Measurements from ENCODE around the gene TIPIN. TPM values are rescaled to one million over a fixed set of nuclear protein-coding genes. Genes with fewer than 3 reads are reported as not detected.

The TIPIN gene
- polyA plus RNA-seq, 1 of the 3 experiments (the other 2 are of a cell fraction) = 5.7 TPM

DNA sequence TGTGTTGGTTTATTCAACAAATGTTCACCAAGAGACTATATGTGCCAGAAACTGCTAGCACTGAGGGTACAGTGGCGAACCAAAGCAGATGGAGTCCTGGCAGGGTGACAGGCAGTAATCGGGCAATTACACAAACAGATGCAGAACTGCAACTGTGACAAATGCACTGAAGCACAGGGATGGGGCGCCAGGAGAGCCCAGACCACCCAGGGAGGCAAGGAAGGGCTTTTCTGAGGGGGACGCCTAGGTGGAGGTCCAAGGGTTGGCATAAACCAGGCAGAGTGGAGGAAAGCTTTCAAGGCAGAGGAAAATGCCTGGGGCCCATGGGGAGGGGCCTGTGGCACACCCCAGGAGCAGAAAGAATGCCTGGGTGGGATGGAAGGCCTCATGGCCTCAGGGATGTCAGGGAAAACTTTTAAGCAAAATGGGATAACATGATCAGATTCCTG is 57.7 kb downstream of the TIPIN start:
- H4K20me1 ChIP-seq (ENCODE audit: insufficient read depth) = no peaks in the 10 kb centered on the region
- 69% methylated on average over 4 of the region's 4 CpGs for WGBS (ENCODE audit: low lambda C conversion rate)
- H3K27me3 ChIP-seq (ENCODE audit: insufficient read depth) = no peaks in the 10 kb centered on the region
- DNase-seq = peak; percentile 61
- H3K9me3 ChIP-seq = no peaks in the 10 kb centered on the region
- H3K36me3 ChIP-seq (replicated peaks in 1 of 2; ENCODE audit: control insufficient read depth in 1 of 2, insufficient read depth in 2 of 2, low read length in 1 of 2) = peaks cover 0 to 9% of the 10 kb centered on the region in 2 experiments
- no peak overlapping the region for H3K9ac ChIP-seq
- H3F3A ChIP-seq (replicated peaks; ENCODE audit: insufficient read depth) = peaks cover 21% of the 10 kb centered on the region
- no peak overlapping the region for H3K4me3 ChIP-seq (ENCODE audit: low read depth in 2 of 2, low read length in 1 of 2)
- ChIA-PET POLR2A (no interaction called here), CTCF (interaction anchor here (1.0 to 1.8 kb wide), 2 partner anchors 23 to 199 kb away, joined by 3 to 6 read pairs; partner anchors contain the start of gene SNAPC5)
- H3K27ac ChIP-seq (ENCODE audit: low read depth in 2 of 2, low read length in 1 of 2) = peak overlapping the region in 1 of 2 experiments; percentile 67; a peak in 2 of 4 replicates
- peaks cover 9 to 19% of the 10 kb centered on the region in 2 experiments; a peak in 3 of 4 replicates for H3K4me1 ChIP-seq (ENCODE audit: control insufficient read depth in 1 of 2, insufficient read depth in 2 of 2, low read depth in 1 of 2, low read length in 1 of 2)
- H3K4me2 ChIP-seq = no peak overlapping the region
- no peak for TF ChIP-seq SIN3A (IDR thresholded peaks at IDR 0.05; ENCODE audit: borderline replicate concordance, low read depth, low read length)
- TF ChIP-seq GATA2 (CRISPR knock-in tag; IDR thresholded peaks at IDR 0.05) = peak; percentile 30; the same call in 1 of the 2 replicates
- no peak for TF ChIP-seq SMC3 (IDR thresholded peaks at IDR 0.05; ENCODE audit: low read depth, low read length)
- TF ChIP-seq, protein P1, sequence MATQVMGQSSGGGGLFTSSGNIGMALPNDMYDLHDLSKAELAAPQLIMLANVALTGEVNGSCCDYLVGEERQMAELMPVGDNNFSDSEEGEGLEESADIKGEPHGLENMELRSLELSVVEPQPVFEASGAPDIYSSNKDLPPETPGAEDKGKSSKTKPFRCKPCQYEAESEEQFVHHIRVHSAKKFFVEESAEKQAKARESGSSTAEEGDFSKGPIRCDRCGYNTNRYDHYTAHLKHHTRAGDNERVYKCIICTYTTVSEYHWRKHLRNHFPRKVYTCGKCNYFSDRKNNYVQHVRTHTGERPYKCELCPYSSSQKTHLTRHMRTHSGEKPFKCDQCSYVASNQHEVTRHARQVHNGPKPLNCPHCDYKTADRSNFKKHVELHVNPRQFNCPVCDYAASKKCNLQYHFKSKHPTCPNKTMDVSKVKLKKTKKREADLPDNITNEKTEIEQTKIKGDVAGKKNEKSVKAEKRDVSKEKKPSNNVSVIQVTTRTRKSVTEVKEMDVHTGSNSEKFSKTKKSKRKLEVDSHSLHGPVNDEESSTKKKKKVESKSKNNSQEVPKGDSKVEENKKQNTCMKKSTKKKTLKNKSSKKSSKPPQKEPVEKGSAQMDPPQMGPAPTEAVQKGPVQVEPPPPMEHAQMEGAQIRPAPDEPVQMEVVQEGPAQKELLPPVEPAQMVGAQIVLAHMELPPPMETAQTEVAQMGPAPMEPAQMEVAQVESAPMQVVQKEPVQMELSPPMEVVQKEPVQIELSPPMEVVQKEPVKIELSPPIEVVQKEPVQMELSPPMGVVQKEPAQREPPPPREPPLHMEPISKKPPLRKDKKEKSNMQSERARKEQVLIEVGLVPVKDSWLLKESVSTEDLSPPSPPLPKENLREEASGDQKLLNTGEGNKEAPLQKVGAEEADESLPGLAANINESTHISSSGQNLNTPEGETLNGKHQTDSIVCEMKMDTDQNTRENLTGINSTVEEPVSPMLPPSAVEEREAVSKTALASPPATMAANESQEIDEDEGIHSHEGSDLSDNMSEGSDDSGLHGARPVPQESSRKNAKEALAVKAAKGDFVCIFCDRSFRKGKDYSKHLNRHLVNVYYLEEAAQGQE (IDR thresholded peaks at IDR 0.05; ENCODE audit: low read depth, low read length) = no peak
- peak; percentile 55; the same call in 1 of the 2 replicates for TF ChIP-seq MXI1 (IDR thresholded peaks at IDR 0.05; ENCODE audit: low read depth, low read length)
- TF ChIP-seq CHD2 (IDR thresholded peaks at IDR 0.05; ENCODE audit: low read length, partially characterized antibody) = peak; percentile 24
- TF ChIP-seq, protein P2, sequence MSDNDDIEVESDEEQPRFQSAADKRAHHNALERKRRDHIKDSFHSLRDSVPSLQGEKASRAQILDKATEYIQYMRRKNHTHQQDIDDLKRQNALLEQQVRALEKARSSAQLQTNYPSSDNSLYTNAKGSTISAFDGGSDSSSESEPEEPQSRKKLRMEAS (IDR thresholded peaks at IDR 0.05; ENCODE audit: low read depth) = no peak
- TF ChIP-seq, protein P3, sequence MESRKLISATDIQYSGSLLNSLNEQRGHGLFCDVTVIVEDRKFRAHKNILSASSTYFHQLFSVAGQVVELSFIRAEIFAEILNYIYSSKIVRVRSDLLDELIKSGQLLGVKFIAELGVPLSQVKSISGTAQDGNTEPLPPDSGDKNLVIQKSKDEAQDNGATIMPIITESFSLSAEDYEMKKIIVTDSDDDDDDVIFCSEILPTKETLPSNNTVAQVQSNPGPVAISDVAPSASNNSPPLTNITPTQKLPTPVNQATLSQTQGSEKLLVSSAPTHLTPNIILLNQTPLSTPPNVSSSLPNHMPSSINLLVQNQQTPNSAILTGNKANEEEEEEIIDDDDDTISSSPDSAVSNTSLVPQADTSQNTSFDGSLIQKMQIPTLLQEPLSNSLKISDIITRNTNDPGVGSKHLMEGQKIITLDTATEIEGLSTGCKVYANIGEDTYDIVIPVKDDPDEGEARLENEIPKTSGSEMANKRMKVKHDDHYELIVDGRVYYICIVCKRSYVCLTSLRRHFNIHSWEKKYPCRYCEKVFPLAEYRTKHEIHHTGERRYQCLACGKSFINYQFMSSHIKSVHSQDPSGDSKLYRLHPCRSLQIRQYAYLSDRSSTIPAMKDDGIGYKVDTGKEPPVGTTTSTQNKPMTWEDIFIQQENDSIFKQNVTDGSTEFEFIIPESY (IDR thresholded peaks at IDR 0.05; ENCODE audit: borderline replicate concordance, low read depth) = no peak
- TF ChIP-seq EP300 (IDR thresholded peaks at IDR 0.05; ENCODE audit: borderline replicate concordance in 1 of 2, low read depth in 1 of 2, low read length in 1 of 2) = 0 out of 4 replicates have a peak, but pooled peaks of 1 of the 2 experiments have one; percentile 23
- TF ChIP-seq YY1 (IDR thresholded peaks at IDR 0.05; ENCODE audit: low read depth) = no peak
- TF ChIP-seq RCOR1 (IDR thresholded peaks at IDR 0.05; ENCODE audit: low read length) = 0 out of 2 replicates have a peak, but pooled peaks have one; percentile 48
- TF ChIP-seq FOXM1 (IDR thresholded peaks at IDR 0.05; ENCODE audit: low read depth) = no peak
- no peak overlapping the region for H2AFZ ChIP-seq (ENCODE audit: low read depth)
- H3K79me2 ChIP-seq (ENCODE audit: insufficient read depth) = peaks cover 21% of the 10 kb centered on the region
- no peaks in the 10 kb centered on the region for H3K9me2 ChIP-seq
